ENCODE results near the gene DAPK2.

DAPK2 gene

GRCh38 chr15:63940966-63941620 is 105.2 kb downstream of the DAPK2 start:
- ATAC-seq = no peak

- ATAC-seq = no peak
These were observed 106.7 kb downstream of the DAPK2 start for GRCh38 chr15:63939531-63940130.

- no peak for ATAC-seq
These were observed 107.7 kb downstream of the DAPK2 start for GRCh38 chr15:63938486-63939061.

GRCh38 chr15:63933522-63933921 is 112.8 kb downstream of the DAPK2 start:
- ATAC-seq = no peak

GRCh38 chr15:63931556-63931955 is 114.7 kb downstream of the DAPK2 start:
- no peak for ATAC-seq

GRCh38 chr15:63930034-63930433 is 116.3 kb downstream of the DAPK2 start:
- ATAC-seq = no peak

GRCh38 chr15:63928185-63928842 is 118.0 kb downstream of the DAPK2 start:
- ATAC-seq = no peak

- no peak for ATAC-seq
These were observed 122.0 kb downstream of the DAPK2 start for GRCh38 chr15:63923993-63924950.

GRCh38 chr15:63922916-63923315 is 123.4 kb downstream of the DAPK2 start:
- no peak for ATAC-seq

- ATAC-seq = no peak
These were observed 123.9 kb downstream of the DAPK2 start for GRCh38 chr15:63922261-63922904.

GRCh38 chr15:63920504-63921175 is 125.6 kb downstream of the DAPK2 start:
- no peak for ATAC-seq

- no peak for ATAC-seq
These were observed 127.4 kb downstream of the DAPK2 start for GRCh38 chr15:63918901-63919348.

GRCh38 chr15:63918317-63918672 is 128.0 kb downstream of the DAPK2 start:
- ATAC-seq = no peak

GRCh38 chr15:63917588-63918316 is 128.5 kb downstream of the DAPK2 start:
- ATAC-seq = no peak

- no peak for ATAC-seq
These were observed 130.2 kb downstream of the DAPK2 start for GRCh38 chr15:63915873-63916771.

- ATAC-seq = no peak
These were observed 130.9 kb downstream of the DAPK2 start for GRCh38 chr15:63915209-63915872.

- ATAC-seq = no peak
These were observed 132.4 kb downstream of the DAPK2 start for GRCh38 chr15:63913786-63914315.

GRCh38 chr15:63913336-63913735 is 132.9 kb downstream of the DAPK2 start:
- ATAC-seq = no peak

All from activated CD4-positive, CD25-positive, alpha-beta regulatory T cell treated with anti-CD3 and anti-CD28 coated beads, Interleukin-2, amount 50 U/mL, for 24 hours (primary cell).